Measurements from ENCODE around the gene SIN3B. TPM values are rescaled to one million over a fixed set of nuclear protein-coding genes. Genes with fewer than 3 reads are reported as not detected.
A peak's percentile ranks its signal among the peaks of the same experiment; 100 is the strongest.

SIN3B gene
- total and polyA plus RNA-seq, 9 of the 15 experiments (the other 6 are each of a cell fraction or from before 2014, with no cell fraction given), result 0.51 to 34.2 (median 14.3) TPM

DNA sequence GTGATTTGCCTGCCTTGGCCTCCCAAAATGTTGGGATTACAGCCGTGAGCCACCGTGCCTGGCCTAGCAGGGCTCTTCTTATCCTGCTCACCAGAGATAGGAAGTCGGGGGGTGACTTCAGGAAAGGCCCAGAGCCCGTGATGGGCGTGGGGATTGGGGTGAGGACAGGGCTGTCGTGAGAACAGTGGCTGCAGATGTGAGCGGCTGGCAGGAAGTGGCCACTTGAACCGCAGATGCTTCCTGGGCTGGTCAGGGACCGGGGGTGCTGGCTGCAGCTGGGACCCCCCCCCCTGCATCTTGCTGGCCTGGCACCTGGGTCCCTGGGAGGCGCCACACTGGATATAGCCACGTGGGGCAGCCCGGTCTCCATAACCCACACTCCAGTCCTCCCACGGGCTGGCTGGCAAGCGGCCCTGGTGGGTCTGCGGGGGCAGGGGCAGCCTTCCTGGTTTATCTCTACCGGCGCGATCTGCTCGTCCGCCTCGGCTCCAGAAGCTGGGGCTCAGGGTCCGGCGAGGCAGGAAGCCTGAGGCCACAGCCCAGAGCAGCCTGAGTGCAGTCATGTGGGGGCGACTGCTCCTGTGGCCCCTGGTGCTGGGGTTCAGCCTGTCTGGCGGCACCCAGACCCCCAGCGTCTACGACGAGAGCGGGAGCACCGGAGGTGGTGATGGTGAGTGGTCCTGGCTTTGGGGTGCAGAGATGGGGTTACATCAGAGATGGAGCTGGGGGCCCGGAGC, 59.6 kb downstream of the SIN3B start, which contains the start of gene F2RL3 (continued):
- TF ChIP-seq SMARCA4 (IDR thresholded peaks at IDR 0.05), result peak; percentile 65
- TF ChIP-seq THRAP3 (IDR thresholded peaks at IDR 0.05; ENCODE audit: borderline replicate concordance), result no peak
- no peak for TF ChIP-seq ZNF224 (CRISPR knock-in tag; IDR thresholded peaks at IDR 0.05)
- TF ChIP-seq CBX2 (IDR thresholded peaks at IDR 0.05; ENCODE audit: insufficient read depth, low read length, poor library complexity, severe bottlenecking), result no peak
- no peak for TF ChIP-seq KLF13 (tag; IDR thresholded peaks at IDR 0.05; ENCODE audit: borderline replicate concordance, low read depth)
- TF ChIP-seq POLR2H (tag; IDR thresholded peaks at IDR 0.05; ENCODE audit: low read depth), result peak; percentile 86
- TF ChIP-seq SMARCA5 (IDR thresholded peaks at IDR 0.05), result no peak
- TF ChIP-seq, protein P1, sequence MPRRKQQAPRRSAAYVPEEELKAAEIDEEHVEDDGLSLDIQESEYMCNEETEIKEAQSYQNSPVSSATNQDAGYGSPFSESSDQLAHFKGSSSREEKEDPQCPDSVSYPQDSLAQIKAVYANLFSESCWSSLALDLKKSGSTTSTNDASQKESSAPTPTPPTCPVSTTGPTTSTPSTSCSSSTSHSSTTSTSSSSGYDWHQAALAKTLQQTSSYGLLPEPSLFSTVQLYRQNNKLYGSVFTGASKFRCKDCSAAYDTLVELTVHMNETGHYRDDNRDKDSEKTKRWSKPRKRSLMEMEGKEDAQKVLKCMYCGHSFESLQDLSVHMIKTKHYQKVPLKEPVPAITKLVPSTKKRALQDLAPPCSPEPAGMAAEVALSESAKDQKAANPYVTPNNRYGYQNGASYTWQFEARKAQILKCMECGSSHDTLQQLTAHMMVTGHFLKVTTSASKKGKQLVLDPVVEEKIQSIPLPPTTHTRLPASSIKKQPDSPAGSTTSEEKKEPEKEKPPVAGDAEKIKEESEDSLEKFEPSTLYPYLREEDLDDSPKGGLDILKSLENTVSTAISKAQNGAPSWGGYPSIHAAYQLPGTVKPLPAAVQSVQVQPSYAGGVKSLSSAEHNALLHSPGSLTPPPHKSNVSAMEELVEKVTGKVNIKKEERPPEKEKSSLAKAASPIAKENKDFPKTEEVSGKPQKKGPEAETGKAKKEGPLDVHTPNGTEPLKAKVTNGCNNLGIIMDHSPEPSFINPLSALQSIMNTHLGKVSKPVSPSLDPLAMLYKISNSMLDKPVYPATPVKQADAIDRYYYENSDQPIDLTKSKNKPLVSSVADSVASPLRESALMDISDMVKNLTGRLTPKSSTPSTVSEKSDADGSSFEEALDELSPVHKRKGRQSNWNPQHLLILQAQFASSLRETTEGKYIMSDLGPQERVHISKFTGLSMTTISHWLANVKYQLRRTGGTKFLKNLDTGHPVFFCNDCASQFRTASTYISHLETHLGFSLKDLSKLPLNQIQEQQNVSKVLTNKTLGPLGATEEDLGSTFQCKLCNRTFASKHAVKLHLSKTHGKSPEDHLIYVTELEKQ (CRISPR knock-in tag; IDR thresholded peaks at IDR 0.05), result no peak
- TF ChIP-seq HDAC1 (IDR thresholded peaks at IDR 0.05), result peak in 1 of 2 experiments; percentile 68; a peak in 2 of 4 replicates
- TF ChIP-seq KDM2B (CRISPR knock-in tag; IDR thresholded peaks at IDR 0.05), result no peak
- no peak for TF ChIP-seq MCM5 (IDR thresholded peaks at IDR 0.05; ENCODE audit: low read depth)
- TF ChIP-seq RFX1 (IDR thresholded peaks at IDR 0.05), result no peak
- TF ChIP-seq MEF2A (IDR thresholded peaks at IDR 0.05; ENCODE audit: control insufficient read depth, low read depth, low read length), result no peak
- TF ChIP-seq SIN3B (IDR thresholded peaks at IDR 0.05; ENCODE audit: low read depth), result no peak
- TF ChIP-seq TAF15 (IDR thresholded peaks at IDR 0.05; ENCODE audit: low read depth, low read length), result no peak
- TF ChIP-seq ZC3H4 (CRISPR knock-in tag; IDR thresholded peaks at IDR 0.05; ENCODE audit: borderline replicate concordance), result no peak
- TF ChIP-seq PPARD (CRISPR knock-in tag; IDR thresholded peaks at IDR 0.05), result no peak
- no peak for TF ChIP-seq ZNF12 (CRISPR knock-in tag; IDR thresholded peaks at IDR 0.05)
- TF ChIP-seq GATAD2A (IDR thresholded peaks at IDR 0.05), result 0 out of 2 replicates have a peak, but pooled peaks have one; percentile 37
- no peak for TF ChIP-seq ZNF253 (CRISPR knock-in tag; conservative IDR thresholded peaks at IDR 0.05)
- TF ChIP-seq, protein P2, sequence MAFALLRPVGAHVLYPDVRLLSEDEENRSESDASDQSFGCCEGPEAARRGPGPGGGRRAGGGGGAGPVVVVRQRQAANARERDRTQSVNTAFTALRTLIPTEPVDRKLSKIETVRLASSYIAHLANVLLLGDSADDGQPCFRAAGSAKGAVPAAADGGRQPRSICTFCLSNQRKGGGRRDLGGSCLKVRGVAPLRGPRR (CRISPR knock-in tag; IDR thresholded peaks at IDR 0.05), result no peak
- no peak for TF ChIP-seq PTBP1 (IDR thresholded peaks at IDR 0.05; ENCODE audit: low read depth, low read length)
- no peak for TF ChIP-seq SMARCC2 (IDR thresholded peaks at IDR 0.05; ENCODE audit: low read depth)
- TF ChIP-seq CHCHD3 (CRISPR knock-in tag; IDR thresholded peaks at IDR 0.05), result no peak
- TF ChIP-seq ZBTB34 (CRISPR knock-in tag; IDR thresholded peaks at IDR 0.05), result no peak; the same call in 1 of the 2 replicates
- TF ChIP-seq ZNF212 (CRISPR knock-in tag; IDR thresholded peaks at IDR 0.05), result no peak
